ENCODE measurements around the gene ESF1.

DNA sequence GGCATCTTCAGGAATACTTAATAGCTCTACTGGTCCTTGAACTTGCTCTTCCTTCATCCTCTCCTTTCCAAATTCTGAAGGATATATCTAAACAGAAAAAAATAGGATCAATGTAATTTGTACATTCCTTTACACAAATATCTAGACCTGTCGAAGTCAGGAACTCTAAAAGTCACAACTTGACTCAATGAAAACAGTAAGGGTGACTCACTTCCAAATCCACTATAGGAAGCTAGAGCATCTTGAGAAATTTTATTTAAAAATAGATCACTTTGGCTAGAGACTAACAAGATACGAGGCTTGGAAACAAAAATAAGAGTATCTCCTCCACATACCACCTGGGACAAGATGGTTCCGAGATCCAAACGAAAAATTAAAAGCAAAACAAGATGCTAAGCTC is 12.2 kb downstream of the ESF1 start:
- TF ChIP-seq, protein P1, sequence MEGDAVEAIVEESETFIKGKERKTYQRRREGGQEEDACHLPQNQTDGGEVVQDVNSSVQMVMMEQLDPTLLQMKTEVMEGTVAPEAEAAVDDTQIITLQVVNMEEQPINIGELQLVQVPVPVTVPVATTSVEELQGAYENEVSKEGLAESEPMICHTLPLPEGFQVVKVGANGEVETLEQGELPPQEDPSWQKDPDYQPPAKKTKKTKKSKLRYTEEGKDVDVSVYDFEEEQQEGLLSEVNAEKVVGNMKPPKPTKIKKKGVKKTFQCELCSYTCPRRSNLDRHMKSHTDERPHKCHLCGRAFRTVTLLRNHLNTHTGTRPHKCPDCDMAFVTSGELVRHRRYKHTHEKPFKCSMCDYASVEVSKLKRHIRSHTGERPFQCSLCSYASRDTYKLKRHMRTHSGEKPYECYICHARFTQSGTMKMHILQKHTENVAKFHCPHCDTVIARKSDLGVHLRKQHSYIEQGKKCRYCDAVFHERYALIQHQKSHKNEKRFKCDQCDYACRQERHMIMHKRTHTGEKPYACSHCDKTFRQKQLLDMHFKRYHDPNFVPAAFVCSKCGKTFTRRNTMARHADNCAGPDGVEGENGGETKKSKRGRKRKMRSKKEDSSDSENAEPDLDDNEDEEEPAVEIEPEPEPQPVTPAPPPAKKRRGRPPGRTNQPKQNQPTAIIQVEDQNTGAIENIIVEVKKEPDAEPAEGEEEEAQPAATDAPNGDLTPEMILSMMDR (IDR thresholded peaks at IDR 0.05) = no peak
- TF ChIP-seq POLR2A (IDR thresholded peaks at IDR 0.05) (no peak), EP300 (IDR thresholded peaks at IDR 0.05) (no peak), POLR2AphosphoS5 (IDR thresholded peaks at IDR 0.05) (no peak)

All from stomach (tissue), 4 donors.